Lower leg skin (tissue), 3 donors: ENCODE results near the gene STAT1.

Source experiments
- POLR2A ChIP-seq, 2 donors: fragments of 450-650 bp; IDR thresholded peaks; one replicate each; pipeline ENCODE4 v1.6.1; 2016 to 2017; ENCODE audit warnings: antibody characterized with exemption in 2 of 2, mild to moderate bottlenecking in 1 of 2, moderate library complexity in 1 of 2
- TF ChIP-seq, protein P1 (sequence below), 3 donors: fragments of 450-650 bp; IDR thresholded peaks; one replicate each; pipeline ENCODE4 v1.5.1; 2016; ENCODE audit warnings: antibody characterized with exemption in 3 of 3, mild to moderate bottlenecking in 3 of 3, moderate library complexity in 2 of 3

DNA sequence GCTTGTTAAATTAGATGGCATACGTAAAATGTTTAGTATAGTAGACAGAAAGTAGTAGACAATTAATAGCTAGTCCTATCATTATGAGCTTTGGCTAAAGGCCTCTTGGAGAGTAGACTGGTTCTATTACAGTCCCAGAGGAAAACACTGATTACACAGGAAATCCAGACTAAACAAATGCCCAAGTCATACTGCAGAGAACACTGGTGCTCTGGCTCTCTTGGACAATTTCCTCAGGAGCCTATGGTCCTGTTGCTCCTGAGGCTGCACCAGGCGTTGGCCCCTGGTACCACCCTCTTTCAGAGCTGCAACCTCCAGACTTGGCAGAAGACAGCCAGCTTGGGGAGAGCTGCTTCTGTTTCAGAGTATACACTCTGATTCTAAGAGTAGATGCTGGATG is 41.8 kb downstream of the STAT1 start:
- TF ChIP-seq, protein P1, sequence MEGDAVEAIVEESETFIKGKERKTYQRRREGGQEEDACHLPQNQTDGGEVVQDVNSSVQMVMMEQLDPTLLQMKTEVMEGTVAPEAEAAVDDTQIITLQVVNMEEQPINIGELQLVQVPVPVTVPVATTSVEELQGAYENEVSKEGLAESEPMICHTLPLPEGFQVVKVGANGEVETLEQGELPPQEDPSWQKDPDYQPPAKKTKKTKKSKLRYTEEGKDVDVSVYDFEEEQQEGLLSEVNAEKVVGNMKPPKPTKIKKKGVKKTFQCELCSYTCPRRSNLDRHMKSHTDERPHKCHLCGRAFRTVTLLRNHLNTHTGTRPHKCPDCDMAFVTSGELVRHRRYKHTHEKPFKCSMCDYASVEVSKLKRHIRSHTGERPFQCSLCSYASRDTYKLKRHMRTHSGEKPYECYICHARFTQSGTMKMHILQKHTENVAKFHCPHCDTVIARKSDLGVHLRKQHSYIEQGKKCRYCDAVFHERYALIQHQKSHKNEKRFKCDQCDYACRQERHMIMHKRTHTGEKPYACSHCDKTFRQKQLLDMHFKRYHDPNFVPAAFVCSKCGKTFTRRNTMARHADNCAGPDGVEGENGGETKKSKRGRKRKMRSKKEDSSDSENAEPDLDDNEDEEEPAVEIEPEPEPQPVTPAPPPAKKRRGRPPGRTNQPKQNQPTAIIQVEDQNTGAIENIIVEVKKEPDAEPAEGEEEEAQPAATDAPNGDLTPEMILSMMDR (IDR thresholded peaks at IDR 0.05): no peak
- TF ChIP-seq POLR2A (IDR thresholded peaks at IDR 0.05): no peak
